HG02938 (cell line): ENCODE results near the gene LAMA2.

ENCODE experiments used
- ATAC-seq: cut with Tn5 transposase; IDR thresholded peaks from one replicate; pipeline ENCODE4 v1.9.1; 2021; ENCODE audit warnings: mild to moderate bottlenecking, moderate library complexity; ENCODE audit not compliant: unreplicated experiment

The LAMA2 gene

DNA sequence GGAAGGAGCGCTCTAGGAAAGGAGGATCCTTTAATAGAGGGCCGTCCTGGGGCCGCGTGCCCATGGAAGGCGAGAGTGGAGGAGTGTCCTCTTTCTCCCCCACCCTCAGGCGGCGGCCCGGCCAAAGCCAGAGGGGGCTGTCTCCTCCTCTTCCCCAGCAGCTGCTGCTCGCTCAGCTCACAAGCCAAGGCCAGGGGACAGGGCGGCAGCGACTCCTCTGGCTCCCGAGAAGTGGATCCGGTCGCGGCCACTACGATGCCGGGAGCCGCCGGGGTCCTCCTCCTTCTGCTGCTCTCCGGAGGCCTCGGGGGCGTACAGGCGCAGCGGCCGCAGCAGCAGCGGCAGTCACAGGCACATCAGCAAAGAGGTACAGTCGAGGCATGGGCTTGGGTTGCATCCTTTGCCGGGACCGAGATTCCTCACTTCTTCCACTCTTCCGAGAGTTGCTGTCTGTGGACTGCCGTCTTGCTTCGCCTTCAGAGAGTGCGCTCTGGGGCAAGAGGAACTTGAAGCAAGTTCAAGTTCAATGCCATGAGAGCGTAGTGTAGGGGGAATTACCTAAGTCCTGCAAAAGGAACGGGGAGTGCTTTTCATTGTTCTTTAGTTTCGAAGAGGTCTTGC is at the start of gene LAMA2:
Gene LAMA2 (plus strand): TSS at position 148 of the 621 bp plus-strand sequence. CDS start 108 bp downstream, at position 256.
- no peak for ATAC-seq

DNA sequence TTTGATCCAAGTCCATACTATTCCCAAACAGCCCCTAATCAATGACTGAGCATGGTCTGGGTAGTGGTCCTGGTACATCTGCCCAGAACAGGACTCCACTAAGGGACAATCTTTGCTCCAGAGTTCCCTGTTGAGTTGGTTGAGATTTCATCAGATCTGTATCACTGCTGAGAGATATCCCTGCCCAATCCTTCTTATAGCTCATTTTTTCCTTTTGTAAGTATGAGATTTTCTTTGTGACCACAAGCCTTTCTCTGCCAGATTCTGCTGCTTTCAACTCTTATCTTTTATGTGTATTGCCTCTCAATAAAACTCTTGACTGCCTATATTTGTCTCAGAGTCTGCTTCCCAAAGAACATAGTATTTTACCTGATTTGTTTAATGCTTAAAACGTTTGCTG is 46.2 kb upstream of the LAMA2 start:
- no peak for ATAC-seq

- no peak for ATAC-seq
Measured at GRCh38 chr6:128841518-128841917, 41.4 kb upstream of the LAMA2 start.

- ATAC-seq = no peak
Measured at GRCh38 chr6:128844598-128844997, 38.3 kb upstream of the LAMA2 start.

GRCh38 chr6:128847431-128848210 is 35.3 kb upstream of the LAMA2 start:
- ATAC-seq = no peak

DNA sequence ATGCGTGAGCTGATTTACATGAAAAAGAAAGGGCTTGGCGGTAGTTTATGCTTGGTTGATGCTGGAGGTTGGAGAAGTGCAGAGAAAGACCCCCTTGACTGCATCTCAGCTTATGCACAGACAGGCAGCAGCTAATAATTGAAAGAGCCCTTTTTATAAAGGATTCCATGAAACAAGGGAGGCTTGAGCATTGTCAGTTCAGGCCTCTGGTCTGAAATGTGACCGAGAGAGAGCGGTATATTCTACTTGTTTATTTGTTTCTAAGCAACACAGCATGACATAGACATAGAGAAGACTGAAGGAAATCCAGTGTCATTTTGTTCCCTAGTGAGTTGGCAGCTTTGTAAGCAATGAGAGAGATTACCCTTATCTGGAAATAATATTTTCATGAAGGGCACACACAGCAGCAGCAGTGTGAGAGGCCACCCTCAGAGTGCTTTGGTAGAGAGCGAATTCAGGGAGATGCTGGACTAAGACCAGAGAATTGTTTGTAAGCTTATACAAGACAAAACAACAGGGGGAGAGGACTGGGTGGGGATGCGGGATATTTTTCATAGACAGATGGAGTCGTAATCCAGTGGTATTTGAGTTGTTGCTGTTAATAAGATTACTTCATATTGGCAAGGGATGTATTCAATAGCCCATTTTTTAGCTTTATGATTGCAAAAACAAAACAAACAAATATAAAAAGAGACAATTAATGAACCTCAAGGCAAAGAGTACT is 34.6 kb upstream of the LAMA2 start:
- ATAC-seq = no peak

DNA sequence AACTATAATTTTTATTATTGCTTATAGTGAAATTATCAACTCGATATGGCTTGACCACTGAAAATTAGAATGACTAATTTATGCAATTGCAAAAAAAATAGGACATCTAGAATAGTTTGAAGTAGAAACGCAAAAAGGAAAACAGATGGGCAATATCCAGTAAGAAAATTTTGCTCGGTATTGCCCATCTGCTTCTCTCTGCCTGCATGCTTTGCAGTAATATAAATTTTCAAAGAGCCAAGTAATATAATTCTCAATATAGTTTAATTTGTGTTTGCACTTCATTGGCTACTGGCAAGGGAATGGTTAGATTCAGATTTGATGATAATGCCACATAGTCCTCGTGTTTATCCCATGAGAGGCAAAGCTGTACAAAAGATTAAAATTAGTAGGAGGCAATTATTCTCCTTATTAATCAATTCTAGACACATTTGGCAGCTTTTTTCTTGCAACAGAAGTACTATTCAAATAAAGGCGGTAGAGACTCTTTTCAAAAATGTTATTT is 27.3 kb upstream of the LAMA2 start:
- no peak for ATAC-seq

- no peak for ATAC-seq
Measured at GRCh38 chr6:128857806-128858205, 25.1 kb upstream of the LAMA2 start.

- ATAC-seq = no peak
Measured at GRCh38 chr6:128860782-128861181, 22.2 kb upstream of the LAMA2 start.

DNA sequence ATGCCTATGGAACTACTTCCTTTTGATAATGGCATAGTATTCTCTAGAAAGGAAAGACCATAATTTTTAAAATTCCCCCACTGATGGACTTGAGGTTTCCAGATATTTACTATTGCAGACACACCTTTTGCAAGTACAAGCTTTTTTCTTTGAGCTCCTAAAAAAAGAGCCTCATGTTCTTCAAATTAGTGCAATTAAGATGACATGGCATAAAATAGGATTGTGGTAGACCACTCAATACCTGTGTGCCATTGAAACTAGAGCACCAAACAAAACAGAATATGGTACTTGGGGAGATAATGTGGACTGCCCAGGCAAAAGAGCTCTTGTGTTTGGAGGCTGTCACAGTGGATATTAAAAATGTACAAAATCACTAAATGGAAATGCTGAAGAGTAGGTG is 19.0 kb upstream of the LAMA2 start:
- ATAC-seq = no peak

DNA sequence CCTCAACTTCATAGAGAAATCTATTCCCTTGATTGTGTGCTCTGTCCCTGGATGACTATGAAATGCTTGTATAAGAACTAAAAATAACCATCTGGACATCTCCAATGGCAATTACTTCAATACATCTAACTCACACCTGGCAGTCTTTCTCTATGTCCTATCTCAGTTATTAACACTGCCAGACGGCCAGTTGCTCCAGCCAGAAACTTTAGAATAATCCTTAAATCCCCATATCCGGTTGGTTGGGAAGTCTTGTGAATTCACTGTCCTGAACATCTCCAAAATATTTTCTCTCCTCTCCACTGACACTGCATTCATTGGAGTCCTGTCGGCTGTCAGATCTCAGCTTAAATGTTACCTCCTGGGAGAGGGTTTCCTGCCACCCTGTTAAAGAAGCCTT is 12.2 kb upstream of the LAMA2 start:
- ATAC-seq = no peak

DNA sequence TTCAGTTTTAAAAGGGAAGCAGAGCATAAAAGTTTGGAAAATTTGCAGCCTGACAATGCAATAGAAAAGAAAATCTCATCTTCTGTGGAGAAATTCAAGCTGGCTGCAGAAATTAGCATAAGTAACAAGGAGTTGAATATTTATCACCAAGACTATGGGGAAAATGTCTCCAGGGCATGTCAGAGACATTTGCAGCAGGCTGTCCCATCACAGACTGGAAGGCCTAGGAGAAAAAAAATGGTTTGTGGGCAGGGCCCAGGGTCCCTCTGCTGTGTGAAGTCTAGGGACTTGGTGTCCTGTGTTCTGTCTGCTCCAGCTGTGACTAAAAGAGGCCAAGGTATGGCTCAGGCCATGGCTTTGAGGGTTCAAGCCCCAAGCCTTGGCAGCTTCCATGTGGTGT is 8.1 kb upstream of the LAMA2 start:
- no peak for ATAC-seq

DNA sequence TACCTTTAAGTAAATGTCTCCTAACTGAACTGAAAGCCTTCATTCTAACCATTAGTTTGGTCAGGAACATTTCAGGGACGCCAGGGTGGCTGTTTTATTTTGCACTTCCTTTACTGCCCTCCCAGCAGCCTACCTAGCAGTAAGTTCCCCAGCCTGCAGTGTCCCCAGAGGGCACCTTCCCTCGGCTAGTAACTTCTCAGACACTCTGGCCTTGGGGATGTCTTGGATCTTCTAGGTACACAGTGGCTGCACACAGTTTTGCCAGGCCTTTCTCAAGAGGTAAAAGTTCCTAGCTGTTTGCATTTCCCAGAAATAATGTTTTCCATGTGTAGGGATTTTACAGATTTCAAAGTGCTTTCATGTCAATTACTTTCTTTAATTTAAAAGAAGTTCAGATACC is 378 bp upstream of the LAMA2 start:
- no peak for ATAC-seq

DNA sequence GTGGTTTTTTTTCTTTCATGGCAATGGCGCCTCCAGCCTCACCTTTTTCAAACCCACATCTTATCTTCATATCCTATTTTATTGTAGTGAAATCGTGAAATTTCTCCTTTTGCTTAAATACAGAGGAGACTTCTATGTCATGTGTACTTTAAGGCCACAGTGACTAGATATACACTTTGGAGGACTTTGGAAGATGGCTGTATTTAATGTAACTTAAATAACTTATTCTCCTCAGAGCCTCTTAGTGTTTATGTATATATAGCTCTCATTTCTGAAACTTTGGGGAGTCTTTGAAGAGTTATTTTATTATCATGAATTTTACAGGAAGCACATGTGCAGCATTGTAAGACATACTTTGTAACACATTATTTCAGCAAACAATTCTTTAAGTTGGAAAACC is 968 bp downstream of the LAMA2 start:
- no peak for ATAC-seq

DNA sequence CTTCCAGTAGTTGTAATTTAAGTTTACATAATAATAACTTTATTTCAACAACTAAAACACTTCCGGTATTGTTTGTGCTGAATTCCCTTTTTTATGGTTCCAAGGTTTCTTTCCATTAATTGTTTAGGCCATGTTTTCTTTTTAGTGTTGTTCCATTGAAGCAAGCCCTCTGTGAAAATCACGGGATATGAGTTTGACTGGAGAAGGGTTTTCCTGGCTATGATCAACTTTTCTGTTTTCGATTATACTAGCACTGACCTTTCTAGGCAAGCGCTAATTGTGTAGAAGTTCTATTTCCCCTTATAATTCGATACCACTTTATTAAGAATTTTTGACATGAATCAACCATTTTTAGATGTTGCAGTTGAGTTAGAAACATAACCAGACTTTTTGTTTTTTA is 2.4 kb downstream of the LAMA2 start:
- ATAC-seq = no peak

DNA sequence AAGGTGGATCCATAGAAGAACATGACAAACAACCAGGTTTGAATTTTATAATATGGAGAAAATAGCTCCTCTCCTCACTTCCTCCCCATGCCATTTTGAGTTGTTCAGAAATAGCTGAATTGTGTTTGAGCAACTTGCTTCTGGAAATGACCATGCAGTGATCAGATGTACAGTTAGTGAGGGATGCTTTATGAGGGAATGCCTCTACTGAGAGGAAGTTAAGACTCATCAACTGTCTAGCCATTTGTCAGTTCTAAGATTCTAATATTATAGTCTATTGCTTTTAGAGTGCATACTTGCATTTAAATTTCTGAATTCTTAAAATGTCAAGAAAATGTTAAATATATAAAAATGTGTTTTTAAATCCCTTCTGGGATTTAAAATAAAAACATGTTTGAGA is 3.8 kb downstream of the LAMA2 start:
- no peak for ATAC-seq

DNA sequence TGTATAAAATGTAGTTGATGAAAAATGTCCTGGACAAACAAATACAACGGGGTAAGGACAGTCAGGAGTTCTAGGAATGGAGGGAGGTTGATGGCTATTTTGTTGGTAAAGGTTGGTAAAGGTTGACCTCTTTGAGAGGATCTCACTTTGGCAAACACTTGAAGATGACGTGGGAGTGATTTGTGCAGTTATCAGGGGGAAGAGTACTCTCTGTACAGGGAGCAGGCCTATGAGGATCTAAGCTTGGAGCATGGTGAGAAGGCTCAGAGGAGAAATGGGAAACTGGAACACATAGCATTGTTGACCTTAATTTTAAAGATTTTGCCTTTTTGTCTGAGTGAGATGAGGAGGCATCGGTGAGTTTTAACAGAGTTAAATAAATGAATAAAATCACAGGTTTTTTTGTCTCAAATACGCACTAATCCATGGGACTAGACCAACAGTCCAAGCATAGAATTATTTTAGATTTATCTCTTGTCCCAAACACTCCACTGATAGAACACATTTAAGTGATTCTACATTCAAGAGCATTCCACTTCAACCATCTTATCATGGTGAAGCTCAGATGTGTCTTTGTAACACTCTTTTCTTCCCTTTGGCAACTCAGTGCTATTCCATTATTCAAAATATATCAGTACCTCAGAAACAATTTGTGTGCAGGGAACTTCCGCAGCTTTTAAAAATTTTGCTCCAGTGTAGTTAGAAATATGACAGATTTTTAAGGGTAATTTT is 5.7 kb downstream of the LAMA2 start:
- no peak for ATAC-seq

DNA sequence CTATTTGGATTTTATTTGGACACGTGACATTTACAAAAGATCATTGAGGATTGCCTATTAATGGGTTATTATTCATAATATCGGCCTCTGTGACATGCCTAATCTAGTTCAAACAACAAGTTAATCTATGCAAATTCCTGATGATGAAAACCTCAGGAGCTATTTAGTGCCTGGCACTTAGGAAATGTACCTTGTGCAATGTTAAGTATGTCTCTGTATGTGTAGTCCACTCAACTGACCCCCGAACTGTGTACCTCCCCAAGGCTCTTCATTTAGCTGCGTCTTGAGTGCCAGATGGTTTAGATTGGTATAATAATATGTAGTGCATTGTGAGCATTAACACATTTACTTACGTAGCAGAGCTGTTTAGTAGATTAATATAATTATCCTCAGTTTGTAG is 6.9 kb downstream of the LAMA2 start:
- no peak for ATAC-seq

DNA sequence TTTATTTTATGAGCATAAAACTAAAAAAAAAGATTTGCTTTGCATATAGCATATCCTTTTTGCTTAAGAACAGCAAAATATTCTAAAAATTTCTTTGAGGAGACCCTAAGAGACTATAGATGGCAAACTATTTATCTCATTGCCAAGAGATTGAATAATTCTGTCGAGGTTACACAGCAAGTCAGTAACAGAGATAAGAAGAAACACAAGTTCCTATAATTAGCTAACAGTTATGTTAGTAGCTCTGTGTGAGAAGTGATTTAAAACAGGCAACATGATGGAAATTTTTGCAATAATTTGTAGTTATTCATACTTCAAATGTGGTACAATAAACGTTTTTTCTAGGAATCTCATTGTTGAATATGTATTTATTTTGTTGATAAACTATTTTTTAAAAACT is 9.1 kb downstream of the LAMA2 start:
- ATAC-seq = no peak

DNA sequence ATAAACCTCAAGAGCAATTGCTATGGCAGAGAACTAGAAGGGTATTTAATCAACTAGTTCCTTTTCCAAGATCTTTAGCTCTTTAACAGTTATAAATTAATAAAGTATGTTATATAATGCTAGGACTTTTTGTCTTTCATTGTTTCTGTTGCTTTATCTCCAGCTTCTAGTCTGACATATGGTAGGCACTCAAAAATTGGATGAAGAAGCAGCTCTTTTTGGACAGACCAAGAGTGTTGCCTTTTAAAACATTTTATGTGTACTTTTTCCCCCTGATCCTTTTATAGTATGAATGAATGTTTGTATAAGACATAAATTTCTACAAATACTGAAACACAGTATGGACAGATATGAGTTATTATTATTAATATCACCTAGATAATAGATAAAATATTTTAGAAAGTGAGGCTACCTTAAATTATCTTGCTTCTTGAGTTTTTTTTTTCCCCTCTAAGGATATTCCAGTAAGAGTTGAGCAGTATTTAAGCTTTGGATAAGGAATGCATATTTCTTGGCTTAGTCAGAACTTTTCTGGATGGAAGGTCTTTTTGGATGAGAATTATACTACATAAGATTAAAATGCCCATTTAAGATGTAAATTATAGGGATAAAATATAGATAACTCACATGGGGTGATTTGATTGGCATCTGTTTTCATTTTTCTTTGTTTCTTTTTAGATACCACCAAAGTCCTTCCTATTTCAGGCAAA is 16.6 kb downstream of the LAMA2 start:
- no peak for ATAC-seq

- no peak for ATAC-seq
Measured at GRCh38 chr6:128903715-128904114, 20.8 kb downstream of the LAMA2 start.
